Coronary artery (tissue), 2 donors: Measurements from ENCODE around the gene PITX3.
A peak's percentile ranks its signal among the peaks of the same experiment; 100 is the strongest.
"Not testable (repeated sequence)": the region's sequence is repeated elsewhere in the genome, so short reads cannot be mapped to it uniquely, and the experiment has no call there.

Source experiments
- DNase-seq: peaks from one replicate; pipeline ENCODE4 v3.0.0-alpha.2; 2017; ENCODE audit warnings: low spot score
- H3K27ac ChIP-seq, 2 donors: fragments of 200-600 bp; sonication (generic); one replicate each; pipeline ENCODE4 v1.5.1; 2016 to 2019
- H3K4me3 ChIP-seq: fragments of 200-600 bp; sonication (generic); 2 replicates; pipeline ENCODE4 v1.5.1; 2016; ENCODE audit warnings: mild to moderate bottlenecking, moderate library complexity
- TF ChIP-seq, protein P1 (sequence below): fragments of 200-600 bp; sonication (generic); IDR thresholded peaks from one replicate; pipeline ENCODE4 v1.5.1; 2019; ENCODE audit warnings: antibody characterized with exemption

PITX3 gene

DNA sequence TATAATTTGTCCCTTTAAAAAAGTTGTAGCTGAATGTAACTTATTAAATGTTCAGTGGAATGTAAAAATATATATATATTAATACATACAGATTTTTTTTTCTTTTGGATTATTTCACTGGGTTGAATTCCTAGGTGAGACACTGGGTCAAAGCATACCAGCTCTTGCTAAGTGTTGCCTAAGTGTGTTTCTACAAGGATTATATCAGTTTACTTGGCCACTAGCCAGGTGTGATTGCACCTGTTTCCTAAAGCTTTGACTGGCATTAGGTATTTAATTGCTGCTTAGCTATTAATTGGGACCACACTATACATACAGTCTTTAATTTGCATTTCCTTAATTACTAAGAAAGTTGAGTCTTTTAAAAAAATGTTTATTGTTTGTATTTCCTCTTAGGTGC, 20.7 kb downstream of the PITX3 start:
- TF ChIP-seq, protein P1, sequence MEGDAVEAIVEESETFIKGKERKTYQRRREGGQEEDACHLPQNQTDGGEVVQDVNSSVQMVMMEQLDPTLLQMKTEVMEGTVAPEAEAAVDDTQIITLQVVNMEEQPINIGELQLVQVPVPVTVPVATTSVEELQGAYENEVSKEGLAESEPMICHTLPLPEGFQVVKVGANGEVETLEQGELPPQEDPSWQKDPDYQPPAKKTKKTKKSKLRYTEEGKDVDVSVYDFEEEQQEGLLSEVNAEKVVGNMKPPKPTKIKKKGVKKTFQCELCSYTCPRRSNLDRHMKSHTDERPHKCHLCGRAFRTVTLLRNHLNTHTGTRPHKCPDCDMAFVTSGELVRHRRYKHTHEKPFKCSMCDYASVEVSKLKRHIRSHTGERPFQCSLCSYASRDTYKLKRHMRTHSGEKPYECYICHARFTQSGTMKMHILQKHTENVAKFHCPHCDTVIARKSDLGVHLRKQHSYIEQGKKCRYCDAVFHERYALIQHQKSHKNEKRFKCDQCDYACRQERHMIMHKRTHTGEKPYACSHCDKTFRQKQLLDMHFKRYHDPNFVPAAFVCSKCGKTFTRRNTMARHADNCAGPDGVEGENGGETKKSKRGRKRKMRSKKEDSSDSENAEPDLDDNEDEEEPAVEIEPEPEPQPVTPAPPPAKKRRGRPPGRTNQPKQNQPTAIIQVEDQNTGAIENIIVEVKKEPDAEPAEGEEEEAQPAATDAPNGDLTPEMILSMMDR = no peak
- no peak overlapping the region for H3K27ac ChIP-seq
- H3K4me3 ChIP-seq = no peak overlapping the region
- DNase-seq = no peak

DNA sequence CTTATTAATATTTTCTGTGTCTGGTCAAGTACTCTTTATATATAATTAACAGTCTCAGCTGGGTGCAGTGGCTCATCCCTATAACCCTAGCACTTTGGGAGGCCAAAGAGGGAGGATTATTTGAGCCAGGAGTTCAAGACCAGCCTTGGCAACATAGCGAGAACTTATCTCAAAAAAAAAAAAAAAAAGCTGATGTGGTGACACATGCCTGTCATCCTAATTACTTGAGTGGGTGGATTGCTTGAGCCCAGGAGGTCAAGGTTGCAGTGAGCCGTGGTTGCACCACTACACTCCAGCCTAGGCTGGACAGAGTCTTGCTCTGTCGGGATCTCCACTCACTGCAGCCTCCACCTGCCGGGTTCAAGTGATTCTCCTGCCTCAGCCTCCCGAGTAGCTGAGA, 21.9 kb downstream of the PITX3 start:
- no peak for DNase-seq
- TF ChIP-seq, protein P1 = no peak
- no peak overlapping the region for H3K27ac ChIP-seq
- H3K4me3 ChIP-seq = no peak overlapping the region

DNA sequence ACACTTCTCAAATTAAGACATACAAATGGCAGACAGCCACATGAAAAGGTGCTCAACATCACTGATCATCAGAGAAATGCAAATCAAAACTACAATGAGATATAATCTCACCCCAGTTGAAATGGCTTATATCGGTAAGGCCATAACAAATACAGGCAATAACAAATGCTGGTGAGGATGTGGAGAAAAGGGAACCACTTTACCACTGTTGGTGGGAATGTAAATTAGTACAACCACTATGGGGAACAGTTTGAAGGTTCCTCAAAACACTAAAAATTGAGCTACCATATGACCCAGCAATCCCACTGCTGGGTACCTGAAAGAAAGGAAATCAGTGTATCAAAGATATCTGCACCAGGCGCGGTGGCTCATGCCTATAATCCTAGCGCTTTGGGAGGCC, 27.7 kb downstream of the PITX3 start:
- DNase-seq, H3K27ac ChIP-seq, H3K4me3 ChIP-seq: not testable (repeated sequence)

DNA sequence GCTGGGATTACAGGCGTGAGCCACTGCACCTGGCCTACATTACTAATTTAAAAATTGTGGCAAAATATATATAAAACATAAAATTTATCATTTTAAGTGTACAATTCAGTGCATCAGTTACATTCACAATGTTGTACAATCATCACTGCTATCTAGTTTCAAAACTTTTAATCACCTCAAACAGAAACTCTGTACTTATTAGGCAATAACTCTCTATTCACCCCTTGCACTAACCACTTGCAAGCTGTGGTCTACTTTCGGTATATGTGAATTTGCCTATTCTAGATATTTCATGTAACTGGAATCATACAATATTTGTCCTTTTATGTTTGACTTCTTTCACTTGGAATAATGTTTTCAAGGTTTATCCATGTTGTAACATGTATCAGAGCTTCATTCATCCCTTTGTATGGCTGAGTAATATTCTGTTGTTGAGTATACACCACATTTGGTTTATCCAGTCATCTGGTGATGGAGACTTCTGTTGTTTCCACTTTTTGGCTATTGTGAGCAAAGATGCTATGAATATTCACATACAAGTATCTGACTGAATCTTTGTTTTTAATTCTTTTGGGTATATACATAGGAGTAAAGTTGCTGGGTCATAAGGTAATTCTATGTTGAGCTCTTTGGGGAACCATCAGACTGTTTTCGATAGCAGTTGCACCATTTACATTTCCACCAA, 29.6 kb downstream of the PITX3 start:
- Histone ChIP-seq H3K4me3 (no peak overlapping the region), H3K27ac (no peak overlapping the region)
- TF ChIP-seq, protein P1 = no peak
- DNase-seq = no peak

DNA sequence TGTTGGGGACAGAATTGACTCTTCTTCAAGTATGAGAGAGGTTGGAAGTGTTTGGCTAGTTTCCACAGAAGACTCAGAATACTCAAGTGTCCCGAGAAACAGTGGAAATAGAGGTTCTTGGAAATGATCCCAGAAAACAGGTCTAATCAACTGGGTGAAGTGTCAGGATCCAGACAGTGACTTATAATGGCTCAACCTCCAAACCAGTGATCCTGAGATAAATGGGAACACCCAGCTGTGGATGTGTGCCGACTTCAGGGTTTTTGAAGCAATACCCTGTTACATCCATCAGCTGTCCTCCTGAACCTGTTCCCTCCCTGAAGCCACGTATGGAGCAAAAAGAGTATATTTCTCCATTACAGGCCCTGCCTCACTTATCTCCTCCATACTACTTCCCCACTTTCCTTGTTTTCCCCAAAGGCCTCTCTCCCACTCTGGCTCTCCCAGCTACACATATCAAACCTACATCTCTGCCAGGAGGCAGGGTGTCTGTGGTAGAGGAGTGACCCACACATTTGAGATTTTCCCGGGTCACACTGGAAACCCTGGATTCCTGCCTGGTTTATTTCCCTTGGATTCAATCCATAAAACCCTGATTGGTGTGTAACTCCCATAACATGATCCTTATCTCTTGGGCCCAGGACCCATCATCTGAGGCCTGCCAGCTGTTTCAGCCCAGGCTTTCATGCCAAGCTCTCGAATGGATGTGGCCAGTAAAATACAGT, 32.8 kb downstream of the PITX3 start:
- no peak overlapping the region for H3K4me3 ChIP-seq
- TF ChIP-seq, protein P1 = no peak
- no peak overlapping the region for H3K27ac ChIP-seq
- DNase-seq = no peak

DNA sequence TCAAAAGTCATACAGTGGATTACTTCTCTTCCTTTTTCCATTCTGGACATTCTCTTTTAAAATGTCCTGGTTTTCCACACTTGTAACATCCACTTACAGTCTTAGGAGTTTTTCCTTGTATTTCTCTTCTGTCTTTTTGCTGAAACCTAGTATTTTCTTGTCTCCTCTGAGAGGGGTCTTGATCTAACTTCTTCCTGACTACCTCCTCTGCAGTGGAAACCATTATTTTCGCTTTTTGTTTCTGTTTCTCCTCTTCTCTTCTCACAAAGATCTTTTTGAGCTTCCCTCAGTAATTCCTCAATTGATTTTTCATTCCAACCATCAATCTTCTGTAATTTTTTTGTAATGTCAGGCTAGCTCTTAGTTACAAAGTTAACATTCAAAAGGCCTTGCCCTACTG, 38.9 kb downstream of the PITX3 start:
- no peak overlapping the region for H3K4me3 ChIP-seq
- H3K27ac ChIP-seq = no peak overlapping the region
- no peak for DNase-seq
- TF ChIP-seq, protein P1 = no peak

DNA sequence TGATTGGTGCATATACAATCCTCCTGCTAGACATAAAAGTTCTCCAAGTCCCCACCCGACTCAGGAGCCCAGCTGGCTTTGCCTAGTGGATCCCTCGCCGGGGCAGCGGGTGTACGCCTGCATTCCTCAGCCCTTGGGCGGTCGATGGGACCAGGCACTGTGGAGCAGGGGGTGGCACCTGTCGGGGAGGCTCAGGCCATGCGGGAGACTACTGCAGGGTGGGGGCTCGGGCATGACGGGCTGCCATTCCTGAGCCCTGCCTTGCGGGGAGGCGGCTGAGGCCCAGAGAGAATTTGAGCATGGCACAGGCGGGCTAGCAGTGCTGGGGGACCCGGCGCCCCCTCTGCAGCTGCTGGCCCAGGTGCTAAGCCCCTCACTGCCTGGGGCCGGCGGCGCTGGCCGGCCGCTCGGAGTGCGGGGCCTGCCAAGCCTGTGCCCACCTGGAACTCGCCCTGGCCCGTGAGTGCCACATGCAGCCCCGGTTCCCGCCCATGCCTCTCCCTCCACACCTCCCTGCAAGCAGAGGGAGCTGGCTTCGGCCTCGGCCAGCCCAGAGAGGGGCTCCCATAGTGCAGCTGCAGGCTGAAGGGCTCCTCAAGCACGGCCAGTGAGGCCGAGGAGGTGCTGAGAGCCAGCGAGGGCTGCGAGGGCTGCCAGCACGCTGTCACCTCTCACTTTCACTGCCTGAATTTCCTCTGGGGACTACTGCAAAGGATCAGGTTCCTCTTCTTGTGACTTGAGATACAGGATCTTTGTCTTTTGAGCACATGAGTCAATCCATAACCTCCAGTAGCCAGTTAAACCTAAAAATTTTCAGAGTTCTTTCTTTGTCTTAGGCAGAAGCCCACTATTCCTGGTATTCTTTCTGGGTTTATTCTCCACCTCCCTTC, 40.3 kb downstream of the PITX3 start:
- Histone ChIP-seq H3K27ac (no peak overlapping the region), H3K4me3 (no peak overlapping the region)
- TF ChIP-seq, protein P1 = no peak
- peak; percentile 49 for DNase-seq
